ENCODE data around the gene PBX3.

PBX3 gene

GRCh38 chr9:125897481-125897880 lies 150.3 kb downstream of the PBX3 start:
- Histone ChIP-seq H3K4me3 (ENCODE audit: low read length) (no peak overlapping the region), H3K9ac (ENCODE audit: low read depth, low read length) (no peak overlapping the region), H3K4me1 (ENCODE audit: insufficient read depth, low read length) (peaks cover 30% of the 10 kb centered on the region; the same call in 1 of the 2 replicates), H3K27me3 (ENCODE audit: insufficient read depth, low read length) (no peaks in the 10 kb centered on the region), H3K9me3 (ENCODE audit: insufficient read depth, low read depth, low read length) (no peaks in the 10 kb centered on the region), H3K36me3 (ENCODE audit: insufficient read depth, low read depth, low read length) (no peaks in the 10 kb centered on the region), H3K27ac (ENCODE audit: low read length) (no peak overlapping the region)

DNA sequence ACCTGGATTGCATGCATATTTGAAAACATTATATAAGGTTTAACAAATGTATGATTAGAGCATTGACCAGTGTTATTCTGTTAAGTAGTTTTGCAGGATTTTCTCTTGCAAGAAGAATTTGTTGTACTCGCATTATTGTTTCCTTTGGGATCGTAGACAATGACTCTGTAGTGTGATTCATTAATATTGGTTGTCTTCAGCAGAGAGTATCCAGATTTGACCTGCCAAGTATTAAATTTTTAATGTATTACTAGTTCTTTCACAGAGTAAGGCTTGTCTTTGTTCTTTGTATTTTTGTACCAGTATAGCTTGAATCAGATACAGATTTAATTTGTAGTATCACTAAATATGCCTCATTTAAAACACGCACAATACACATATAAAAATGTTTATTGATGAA lies 155.0 kb downstream of the PBX3 start:
- Histone ChIP-seq H3K9me3 (ENCODE audit: insufficient read depth, low read depth, low read length) (no peaks in the 10 kb centered on the region), H3K4me3 (ENCODE audit: low read length) (no peak overlapping the region), H3K4me1 (ENCODE audit: insufficient read depth, low read length) (peaks cover 6% of the 10 kb centered on the region), H3K36me3 (ENCODE audit: insufficient read depth, low read depth, low read length) (no peaks in the 10 kb centered on the region), H3K27me3 (ENCODE audit: insufficient read depth, low read length) (no peaks in the 10 kb centered on the region), H3K9ac (ENCODE audit: low read depth, low read length) (no peak overlapping the region), H3K27ac (ENCODE audit: low read length) (no peak overlapping the region)

GRCh38 chr9:125902831-125903512 lies 155.8 kb downstream of the PBX3 start:
- Histone ChIP-seq H3K36me3 (ENCODE audit: insufficient read depth, low read depth, low read length) (no peaks in the 10 kb centered on the region), H3K27ac (ENCODE audit: low read length) (no peak overlapping the region), H3K9ac (ENCODE audit: low read depth, low read length) (no peak overlapping the region), H3K27me3 (ENCODE audit: insufficient read depth, low read length) (no peaks in the 10 kb centered on the region), H3K4me3 (ENCODE audit: low read length) (no peak overlapping the region), H3K4me1 (ENCODE audit: insufficient read depth, low read length) (peaks cover 7% of the 10 kb centered on the region), H3K9me3 (ENCODE audit: insufficient read depth, low read depth, low read length) (no peaks in the 10 kb centered on the region)

DNA sequence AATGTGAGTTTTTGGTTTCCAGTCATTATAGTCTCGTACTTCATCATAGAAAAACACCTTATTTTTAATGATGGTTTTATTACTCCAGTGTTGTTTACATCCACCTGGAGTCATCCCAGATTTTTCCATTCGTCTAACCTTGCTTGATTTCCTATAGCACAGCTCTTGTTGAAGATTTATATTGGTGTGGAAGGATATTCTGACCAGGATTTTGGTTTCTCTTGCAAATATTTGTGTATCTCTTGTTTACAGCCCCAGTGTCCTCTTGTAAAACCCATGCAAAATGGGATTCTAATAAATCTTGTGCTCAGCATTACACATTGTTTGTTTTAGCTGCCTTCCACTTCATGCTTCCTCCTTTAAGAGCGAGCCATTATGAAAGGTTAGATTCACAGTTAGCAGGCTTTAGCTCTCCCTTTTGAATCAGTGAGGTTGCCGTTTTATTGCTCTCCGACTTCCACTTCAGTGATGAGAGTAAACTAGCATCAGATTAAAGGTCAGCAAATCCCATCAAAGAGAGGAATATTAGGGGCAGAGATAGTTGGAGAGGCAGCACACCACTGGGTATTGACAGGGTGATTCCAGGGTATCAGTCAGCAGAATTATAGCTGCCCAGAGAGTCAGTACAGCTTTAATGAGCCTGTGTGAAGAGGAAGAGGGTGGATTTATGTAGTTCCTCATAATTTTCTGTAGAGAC lies 157.1 kb downstream of the PBX3 start:
- H3K4me1 ChIP-seq (ENCODE audit: insufficient read depth, low read length), result peaks cover 16% of the 10 kb centered on the region
- H3K27me3 ChIP-seq (ENCODE audit: insufficient read depth, low read length), result no peaks in the 10 kb centered on the region
- no peaks in the 10 kb centered on the region for H3K9me3 ChIP-seq (ENCODE audit: insufficient read depth, low read depth, low read length)
- no peak overlapping the region for H3K4me3 ChIP-seq (ENCODE audit: low read length)
- H3K36me3 ChIP-seq (ENCODE audit: insufficient read depth, low read depth, low read length), result no peaks in the 10 kb centered on the region
- peak overlapping the region; percentile 37; the same call in 1 of the 2 replicates for H3K9ac ChIP-seq (ENCODE audit: low read depth, low read length)
- no peak overlapping the region for H3K27ac ChIP-seq (ENCODE audit: low read length)

GRCh38 chr9:125906144-125906543 lies 159.0 kb downstream of the PBX3 start:
- Histone ChIP-seq H3K9ac (ENCODE audit: low read depth, low read length) (no peak overlapping the region), H3K4me1 (ENCODE audit: insufficient read depth, low read length) (peaks cover 16% of the 10 kb centered on the region), H3K27ac (ENCODE audit: low read length) (no peak overlapping the region)

GRCh38 chr9:125906893-125907292 lies 159.7 kb downstream of the PBX3 start:
- Histone ChIP-seq H3K9ac (ENCODE audit: low read depth, low read length) (no peak overlapping the region), H3K9me3 (ENCODE audit: insufficient read depth, low read depth, low read length) (no peaks in the 10 kb centered on the region), H3K27ac (ENCODE audit: low read length) (no peak overlapping the region), H3K4me3 (ENCODE audit: low read length) (no peak overlapping the region), H3K4me1 (ENCODE audit: insufficient read depth, low read length) (peaks cover 21% of the 10 kb centered on the region), H3K36me3 (ENCODE audit: insufficient read depth, low read depth, low read length) (no peaks in the 10 kb centered on the region), H3K27me3 (ENCODE audit: insufficient read depth, low read length) (no peaks in the 10 kb centered on the region)

More at GRCh38 chr9:125906144-125906543, 159.0 kb downstream of the PBX3 start:
- no peak overlapping the region for H3K4me3 ChIP-seq (ENCODE audit: low read length)
- H3K27me3 ChIP-seq (ENCODE audit: insufficient read depth, low read length), result no peaks in the 10 kb centered on the region
- no peaks in the 10 kb centered on the region for H3K9me3 ChIP-seq (ENCODE audit: insufficient read depth, low read depth, low read length)
- no peaks in the 10 kb centered on the region for H3K36me3 ChIP-seq (ENCODE audit: insufficient read depth, low read depth, low read length)

DNA sequence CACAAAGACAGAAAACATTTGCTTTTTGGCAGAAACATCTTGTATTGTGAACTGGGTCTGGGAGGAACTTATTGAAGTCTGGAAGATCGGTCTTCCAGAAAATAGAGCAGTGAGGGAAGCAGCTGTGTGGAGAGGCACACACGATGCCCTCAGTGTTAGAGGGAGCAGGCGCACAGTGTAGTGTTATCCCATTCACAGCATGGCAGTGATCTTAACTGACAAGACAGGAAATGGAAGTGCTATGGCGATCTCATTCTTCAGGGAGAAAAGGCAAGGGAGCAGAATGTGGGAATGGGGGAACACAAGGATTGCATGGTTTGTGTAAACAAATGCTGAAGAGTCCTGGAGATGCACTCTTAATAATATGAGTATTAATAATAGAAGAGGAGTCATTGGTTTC lies 161.0 kb downstream of the PBX3 start:
- Histone ChIP-seq H3K4me3 (ENCODE audit: low read length) (no peak overlapping the region), H3K27me3 (ENCODE audit: insufficient read depth, low read length) (no peaks in the 10 kb centered on the region), H3K36me3 (ENCODE audit: insufficient read depth, low read depth, low read length) (no peaks in the 10 kb centered on the region), H3K9me3 (ENCODE audit: insufficient read depth, low read depth, low read length) (no peaks in the 10 kb centered on the region), H3K4me1 (ENCODE audit: insufficient read depth, low read length) (peaks cover 27% of the 10 kb centered on the region), H3K9ac (ENCODE audit: low read depth, low read length) (no peak overlapping the region), H3K27ac (ENCODE audit: low read length) (no peak overlapping the region)

DNA sequence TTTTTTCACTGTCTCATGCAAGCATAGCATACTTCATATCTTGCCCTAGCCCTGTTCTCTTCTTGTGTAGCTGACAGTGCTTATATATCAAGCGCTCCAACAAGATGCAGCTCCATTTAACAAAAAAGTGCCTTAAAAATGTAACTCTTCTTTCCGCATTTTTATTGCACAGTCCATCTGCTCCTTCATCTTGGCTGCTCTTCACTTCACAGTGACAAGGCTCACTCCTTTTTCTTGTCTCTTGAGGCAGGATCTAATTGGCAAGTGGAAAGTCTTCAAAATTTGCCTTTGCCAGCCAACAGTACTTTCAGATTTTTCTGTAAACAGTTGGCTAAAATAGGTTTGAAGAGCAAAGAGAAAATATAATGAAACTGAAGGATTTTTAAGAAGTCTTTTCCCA lies 161.8 kb downstream of the PBX3 start:
- no peak overlapping the region for H3K27ac ChIP-seq (ENCODE audit: low read length)
- no peak overlapping the region for H3K9ac ChIP-seq (ENCODE audit: low read depth, low read length)
- peaks cover 27% of the 10 kb centered on the region for H3K4me1 ChIP-seq (ENCODE audit: insufficient read depth, low read length)

GRCh38 chr9:125909459-125909858 lies 162.3 kb downstream of the PBX3 start:
- no peak overlapping the region for H3K27ac ChIP-seq (ENCODE audit: low read length)
- no peaks in the 10 kb centered on the region for H3K9me3 ChIP-seq (ENCODE audit: insufficient read depth, low read depth, low read length)
- peaks cover 23% of the 10 kb centered on the region for H3K4me1 ChIP-seq (ENCODE audit: insufficient read depth, low read length)
- H3K9ac ChIP-seq (ENCODE audit: low read depth, low read length), result no peak overlapping the region
- no peaks in the 10 kb centered on the region for H3K27me3 ChIP-seq (ENCODE audit: insufficient read depth, low read length)
- no peak overlapping the region for H3K4me3 ChIP-seq (ENCODE audit: low read length)
- H3K36me3 ChIP-seq (ENCODE audit: insufficient read depth, low read depth, low read length), result no peaks in the 10 kb centered on the region

More for the DNA sequence above, 161.8 kb downstream of the PBX3 start:
- no peak overlapping the region for H3K4me3 ChIP-seq (ENCODE audit: low read length)
- no peaks in the 10 kb centered on the region for H3K9me3 ChIP-seq (ENCODE audit: insufficient read depth, low read depth, low read length)
- H3K36me3 ChIP-seq (ENCODE audit: insufficient read depth, low read depth, low read length), result no peaks in the 10 kb centered on the region
- no peaks in the 10 kb centered on the region for H3K27me3 ChIP-seq (ENCODE audit: insufficient read depth, low read length)

GRCh38 chr9:125910286-125910685 lies 163.1 kb downstream of the PBX3 start:
- Histone ChIP-seq H3K4me3 (ENCODE audit: low read length) (no peak overlapping the region), H3K4me1 (ENCODE audit: insufficient read depth, low read length) (peaks cover 21% of the 10 kb centered on the region), H3K36me3 (ENCODE audit: insufficient read depth, low read depth, low read length) (no peaks in the 10 kb centered on the region), H3K9ac (ENCODE audit: low read depth, low read length) (no peak overlapping the region), H3K9me3 (ENCODE audit: insufficient read depth, low read depth, low read length) (no peaks in the 10 kb centered on the region), H3K27ac (ENCODE audit: low read length) (no peak overlapping the region), H3K27me3 (ENCODE audit: insufficient read depth, low read length) (no peaks in the 10 kb centered on the region)

DNA sequence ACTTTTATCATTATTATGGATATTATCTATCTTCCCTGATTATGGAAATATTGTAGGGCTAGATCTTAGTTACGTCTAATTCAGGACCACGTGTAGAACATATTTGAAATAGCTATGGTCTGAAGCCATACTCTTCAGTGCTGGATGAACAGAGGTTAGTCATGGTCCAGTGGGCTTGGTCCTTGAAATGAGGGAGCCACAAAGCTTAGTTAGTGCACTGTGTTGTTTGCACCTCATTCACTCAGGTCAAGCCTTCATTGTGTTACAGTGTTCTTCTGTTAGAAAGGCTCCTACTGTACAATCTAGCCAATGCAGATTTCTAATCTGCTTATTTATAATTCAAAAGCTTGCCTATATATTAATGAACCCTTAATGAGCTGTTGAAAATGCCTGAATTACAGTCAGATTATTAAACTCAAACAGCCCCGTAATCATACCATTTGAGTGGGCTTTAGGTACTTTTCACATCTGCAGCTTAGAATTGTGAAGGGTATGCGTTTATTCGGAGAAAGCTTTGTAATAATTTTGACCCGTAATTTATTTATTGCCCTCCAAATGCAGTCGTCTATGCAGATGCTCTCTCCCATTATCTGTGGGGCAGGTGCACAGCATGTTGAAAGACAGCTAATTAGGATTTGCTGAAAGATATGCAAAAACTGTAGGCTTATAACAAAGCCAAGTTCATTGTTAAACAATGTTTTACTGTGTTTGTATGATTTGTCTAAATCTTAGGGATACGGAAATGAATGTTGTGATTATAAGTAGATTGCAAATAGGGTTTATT lies 164.9 kb downstream of the PBX3 start:
- 0 out of 2 replicates have a peak overlapping the region, but pooled peaks have one; percentile 19 for H3K9ac ChIP-seq (ENCODE audit: low read depth, low read length)
- H3K4me3 ChIP-seq (ENCODE audit: low read length), result no peak overlapping the region
- H3K9me3 ChIP-seq (ENCODE audit: insufficient read depth, low read depth, low read length), result no peaks in the 10 kb centered on the region

More for the DNA sequence above, 164.9 kb downstream of the PBX3 start:
- H3K4me1 ChIP-seq (ENCODE audit: insufficient read depth, low read length), result peaks cover 21% of the 10 kb centered on the region
- H3K36me3 ChIP-seq (ENCODE audit: insufficient read depth, low read depth, low read length), result peaks cover 6% of the 10 kb centered on the region
- no peak overlapping the region for H3K27ac ChIP-seq (ENCODE audit: low read length)
- no peaks in the 10 kb centered on the region for H3K27me3 ChIP-seq (ENCODE audit: insufficient read depth, low read length)

Measured in iPS-20b (cell line).